Muscle of back (tissue), 11 donors: Measurements from ENCODE around the gene ATP8B3. TPM values are rescaled to one million over a fixed set of nuclear protein-coding genes. Genes with fewer than 3 reads are reported as not detected.

Experiments
- DNase-seq, 3 donors: peaks; one replicate each; pipeline versions ENCODE4 v3.0.0 to v3.0.0-alpha.2; 2013
- polyA plus RNA-seq, 10 donors: library from polyadenylated mRNA; unstranded; fragments of 120-200 nt; gene quantifications; one replicate each; pipeline ENCODE4 v1.2.1, GENCODE V29; 2013; ENCODE audit not compliant: insufficient read length in 10 of 10

The ATP8B3 gene
- polyA plus RNA-seq, 10 donors: 0.51 to 0.80 (median 0.70) TPM

GRCh38 chr19:1744822-1745563, 67.1 kb downstream of the ATP8B3 start:
- no peak for DNase-seq

- DNase-seq: no peak
Observed at GRCh38 chr19:1744133-1744665, 67.9 kb downstream of the ATP8B3 start.

GRCh38 chr19:1742989-1743696, 68.9 kb downstream of the ATP8B3 start:
- no peak for DNase-seq

GRCh38 chr19:1739960-1740629, 72.0 kb downstream of the ATP8B3 start:
- DNase-seq: no peak

GRCh38 chr19:1736927-1737326, 75.1 kb downstream of the ATP8B3 start:
- no peak for DNase-seq

GRCh38 chr19:1736280-1736679, 75.8 kb downstream of the ATP8B3 start:
- no peak for DNase-seq

- DNase-seq: no peak
Observed at GRCh38 chr19:1734321-1734966, 77.6 kb downstream of the ATP8B3 start.

Other genes starting within 250 kb of the ATP8B3 start
- 10 to 100 TPM; 18.9 to 34.8 (median 24.2) TPM for gene MEX3D, start 244.0 kb downstream of the ATP8B3 start, polyA plus RNA-seq
- gene MBD3, start 219.4 kb downstream of the ATP8B3 start, polyA plus RNA-seq: 10 to 100 TPM; 40.5 to 69.3 (median 48.9) TPM
- 100 to 1,000 TPM; 103 to 166 (median 121) TPM for gene UQCR11, start 206.8 kb downstream of the ATP8B3 start, polyA plus RNA-seq
- 100 to 1,000 TPM; 101 to 150 (median 115) TPM for gene TCF3, start 159.7 kb downstream of the ATP8B3 start, polyA plus RNA-seq
- under 1 TPM in 3 of 10 donors, not detected in 7; 0.03 TPM for gene ONECUT3, start 58.8 kb downstream of the ATP8B3 start, polyA plus RNA-seq
- 10 to 100 TPM; 16.1 to 27.6 (median 23.0) TPM for gene REXO1, start 36.2 kb upstream of the ATP8B3 start, polyA plus RNA-seq
- 10 to 100 TPM in 4 of 10 donors, 1 to 10 TPM in 6; 5.6 to 13.2 (median 8.5) TPM for gene KLF16, start 51.3 kb upstream of the ATP8B3 start, polyA plus RNA-seq
- 10 to 100 TPM; 37.7 to 69.5 (median 43.3) TPM for gene ABHD17A, start 73.2 kb upstream of the ATP8B3 start, polyA plus RNA-seq
- gene ADAT3, start 93.1 kb upstream of the ATP8B3 start, polyA plus RNA-seq: 1 to 10 TPM; 1.0 to 2.5 (median 1.9) TPM
- 10 to 100 TPM; 21.0 to 34.3 (median 27.3) TPM for gene SCAMP4, start 93.1 kb upstream of the ATP8B3 start, polyA plus RNA-seq
- 10 to 100 TPM; 27.5 to 50.2 (median 36.4) TPM for gene CSNK1G2, start 128.9 kb upstream of the ATP8B3 start, polyA plus RNA-seq
- 10 to 100 TPM; 49.9 to 89.7 (median 65.0) TPM for gene BTBD2, start 203.4 kb upstream of the ATP8B3 start, polyA plus RNA-seq
- 10 to 100 TPM; 59.6 to 92.7 (median 76.8) TPM for gene MKNK2, start 239.0 kb upstream of the ATP8B3 start, polyA plus RNA-seq